HG03060 (cell line): ENCODE measurements around the gene CDYL.

Experiments
- ATAC-seq: cut with Tn5 transposase; IDR thresholded peaks from one replicate; pipeline ENCODE4 v1.9.1; 2021; ENCODE audit warnings: low read depth, moderate number of reproducible peaks; ENCODE audit not compliant: unreplicated experiment

Gene CDYL

GRCh38 chr6:4776131-4776492 lies at the start of gene CDYL:
Gene CDYL (plus strand): TSS chr6:4776404. CDS start chr6:4776784, 380 bp downstream.
- ATAC-seq = peak; percentile 44

GRCh38 chr6:4726645-4727044 lies 49.6 kb upstream of the CDYL start:
- no peak for ATAC-seq

GRCh38 chr6:4727217-4727616 lies 49.0 kb upstream of the CDYL start:
- no peak for ATAC-seq

GRCh38 chr6:4727671-4728435 lies 48.4 kb upstream of the CDYL start:
- ATAC-seq = no peak

GRCh38 chr6:4728436-4728769 lies 47.8 kb upstream of the CDYL start:
- no peak for ATAC-seq

- no peak for ATAC-seq
These were observed 47.3 kb upstream of the CDYL start for GRCh38 chr6:4728926-4729325.

GRCh38 chr6:4731996-4732395 lies 44.2 kb upstream of the CDYL start:
- ATAC-seq = no peak

GRCh38 chr6:4732691-4733315 lies 43.4 kb upstream of the CDYL start:
- ATAC-seq = no peak

GRCh38 chr6:4736371-4736873 lies 39.8 kb upstream of the CDYL start:
- no peak for ATAC-seq

GRCh38 chr6:4740032-4740431 lies 36.2 kb upstream of the CDYL start:
- no peak for ATAC-seq

- ATAC-seq = no peak
These were observed 33.1 kb upstream of the CDYL start for GRCh38 chr6:4743062-4743461.

- no peak for ATAC-seq
These were observed 32.3 kb upstream of the CDYL start for GRCh38 chr6:4743926-4744325.

- ATAC-seq = no peak
These were observed 28.6 kb upstream of the CDYL start for GRCh38 chr6:4747588-4747987.

GRCh38 chr6:4751823-4752464 lies 24.3 kb upstream of the CDYL start:
- ATAC-seq = no peak

- ATAC-seq = no peak
These were observed 20.0 kb upstream of the CDYL start for GRCh38 chr6:4756247-4756646.

- no peak for ATAC-seq
These were observed 16.2 kb upstream of the CDYL start for GRCh38 chr6:4759997-4760396.

GRCh38 chr6:4760773-4761172 lies 15.4 kb upstream of the CDYL start:
- no peak for ATAC-seq

GRCh38 chr6:4762294-4762693 lies 13.9 kb upstream of the CDYL start:
- no peak for ATAC-seq

- ATAC-seq = no peak
These were observed 12.3 kb upstream of the CDYL start for GRCh38 chr6:4763921-4764320.

GRCh38 chr6:4768815-4769214 lies 7.4 kb upstream of the CDYL start:
- no peak for ATAC-seq

- no peak for ATAC-seq
These were observed 3.5 kb upstream of the CDYL start for GRCh38 chr6:4772750-4773149.

GRCh38 chr6:4773181-4773580 lies 3.0 kb upstream of the CDYL start:
- no peak for ATAC-seq
